Measurements from ENCODE around the gene NMBR. TPM values are rescaled to one million over a fixed set of nuclear protein-coding genes. Genes with fewer than 3 reads are reported as not detected.

The NMBR gene
- total and polyA plus RNA-seq, 8 donors = 0.12 TPM; not detected in 7

GRCh38 chr6:142058551-142059290, 88.2 kb downstream of the NMBR start:
- no peak for ATAC-seq
- 72 to 86% methylated on average over 3 of the region's 3 CpGs for WGBS, 2 donors
- intact Hi-C loops (cut with DNase I) = no loop called here

GRCh38 chr6:142055219-142055618, 91.7 kb downstream of the NMBR start:
- ATAC-seq (no peak), DNase-seq (no peak), FAIRE-seq (no peak)
- Histone ChIP-seq H3K4me3 (no peak overlapping the region), H3K9me3 (no peaks in the 10 kb centered on the region), H3K27ac (no peak overlapping the region), H3K36me3 (no peaks in the 10 kb centered on the region), H3K27me3 (no peaks in the 10 kb centered on the region), H3K4me1 (no peaks in the 10 kb centered on the region)
- no peak for TF ChIP-seq CTCF (IDR thresholded peaks at IDR 0.05)
- intact Hi-C loops (cut with DNase I) = no loop called here
- WGBS, 2 donors = 43 to 49% methylated on average over 3 of the region's 3 CpGs

More at GRCh38 chr6:142058551-142059290, 88.2 kb downstream of the NMBR start:
- FAIRE-seq (no peak), DNase-seq (no peak)
- Histone ChIP-seq H3K27ac (no peak overlapping the region), H3K36me3 (no peaks in the 10 kb centered on the region), H3K4me3 (no peak overlapping the region), H3K27me3 (no peaks in the 10 kb centered on the region), H3K9me3 (no peaks in the 10 kb centered on the region), H3K4me1 (no peaks in the 10 kb centered on the region)
- no peak for TF ChIP-seq CTCF (IDR thresholded peaks at IDR 0.05)

GRCh38 chr6:142051404-142051803, 95.5 kb downstream of the NMBR start:
- no peak for DNase-seq
- Histone ChIP-seq H3K9me3 (no peaks in the 10 kb centered on the region), H3K27me3 (no peaks in the 10 kb centered on the region), H3K4me1 (no peaks in the 10 kb centered on the region), H3K27ac (no peak overlapping the region), H3K36me3 (no peaks in the 10 kb centered on the region), H3K4me3 (no peak overlapping the region)
- TF ChIP-seq CTCF (IDR thresholded peaks at IDR 0.05) = no peak
- intact Hi-C loops (cut with DNase I) = no loop called here
- no peak for ATAC-seq
- FAIRE-seq = no peak

GRCh38 chr6:142048593-142048980, 98.3 kb downstream of the NMBR start:
- H3K36me3 ChIP-seq = no peaks in the 10 kb centered on the region
- WGBS, 2 donors = 49 to 68% methylated on average over 1 of the region's 1 CpG
- no peak for TF ChIP-seq CTCF (IDR thresholded peaks at IDR 0.05)
- H3K4me1 ChIP-seq = no peaks in the 10 kb centered on the region
- DNase-seq (no peak), ATAC-seq (no peak), FAIRE-seq (no peak)
- H3K27ac ChIP-seq = no peak overlapping the region
- H3K27me3 ChIP-seq = peaks cover 0 to 4% (median 0%) of the 10 kb centered on the region in 4 donors
- no peaks in the 10 kb centered on the region for H3K9me3 ChIP-seq
- intact Hi-C loops (cut with DNase I) = no loop called here
- H3K4me3 ChIP-seq = no peak overlapping the region

GRCh38 chr6:142047934-142048592, 98.9 kb downstream of the NMBR start:
- DNase-seq (peak in 1 of 6 donors; percentile 6), ATAC-seq (no peak), FAIRE-seq (no peak)
- TF ChIP-seq CTCF (IDR thresholded peaks at IDR 0.05) = no peak
- H3K9me3 ChIP-seq = no peaks in the 10 kb centered on the region
- intact Hi-C loops (cut with DNase I) = no loop called here
- H3K36me3 ChIP-seq = no peaks in the 10 kb centered on the region
- no peak overlapping the region for H3K27ac ChIP-seq
- no peaks in the 10 kb centered on the region for H3K4me1 ChIP-seq
- WGBS, 2 donors = 72 to 85% methylated on average over 12 of the region's 12 CpGs
- H3K27me3 ChIP-seq = peaks cover 0 to 4% (median 0%) of the 10 kb centered on the region in 4 donors
- H3K4me3 ChIP-seq = no peak overlapping the region

All from pancreas (tissue), 10 donors.